Measurements from ENCODE around the gene PAGR1.

DNA sequence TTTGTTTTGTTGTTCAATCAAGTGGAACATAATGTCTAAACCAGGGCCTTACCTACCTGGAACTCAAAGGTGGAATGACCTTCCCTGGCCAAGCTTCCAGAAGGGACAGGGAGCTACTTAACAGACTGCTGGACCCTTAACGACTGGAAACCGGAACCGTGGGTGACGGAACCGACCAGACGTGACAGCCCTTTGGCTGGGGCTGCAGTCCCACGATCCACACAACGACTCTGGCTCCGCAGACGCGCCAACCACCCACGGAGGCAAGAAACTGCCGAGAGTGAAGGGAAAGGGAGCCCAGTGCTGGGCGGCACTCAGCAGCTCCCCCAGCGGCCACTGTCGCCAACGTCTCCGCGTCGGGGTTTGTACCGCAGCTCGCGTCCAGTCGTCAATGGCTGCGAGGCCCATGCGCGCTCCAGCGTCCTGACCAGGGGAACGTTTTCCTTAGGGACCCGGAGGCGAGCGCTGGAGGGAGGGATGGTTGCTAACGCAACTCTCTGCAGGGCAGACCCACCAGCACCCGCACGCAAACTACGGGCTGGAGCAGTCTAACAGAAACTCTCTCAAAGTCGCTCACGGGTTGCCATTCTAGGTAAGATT, 31.0 kb upstream of the PAGR1 start:
- no peak for TF ChIP-seq POLR2A (IDR thresholded peaks at IDR 0.05; ENCODE audit: extremely low read depth, insufficient read length)
- TF ChIP-seq, protein P1, sequence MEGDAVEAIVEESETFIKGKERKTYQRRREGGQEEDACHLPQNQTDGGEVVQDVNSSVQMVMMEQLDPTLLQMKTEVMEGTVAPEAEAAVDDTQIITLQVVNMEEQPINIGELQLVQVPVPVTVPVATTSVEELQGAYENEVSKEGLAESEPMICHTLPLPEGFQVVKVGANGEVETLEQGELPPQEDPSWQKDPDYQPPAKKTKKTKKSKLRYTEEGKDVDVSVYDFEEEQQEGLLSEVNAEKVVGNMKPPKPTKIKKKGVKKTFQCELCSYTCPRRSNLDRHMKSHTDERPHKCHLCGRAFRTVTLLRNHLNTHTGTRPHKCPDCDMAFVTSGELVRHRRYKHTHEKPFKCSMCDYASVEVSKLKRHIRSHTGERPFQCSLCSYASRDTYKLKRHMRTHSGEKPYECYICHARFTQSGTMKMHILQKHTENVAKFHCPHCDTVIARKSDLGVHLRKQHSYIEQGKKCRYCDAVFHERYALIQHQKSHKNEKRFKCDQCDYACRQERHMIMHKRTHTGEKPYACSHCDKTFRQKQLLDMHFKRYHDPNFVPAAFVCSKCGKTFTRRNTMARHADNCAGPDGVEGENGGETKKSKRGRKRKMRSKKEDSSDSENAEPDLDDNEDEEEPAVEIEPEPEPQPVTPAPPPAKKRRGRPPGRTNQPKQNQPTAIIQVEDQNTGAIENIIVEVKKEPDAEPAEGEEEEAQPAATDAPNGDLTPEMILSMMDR (IDR thresholded peaks at IDR 0.05; ENCODE audit: low read depth, low read length), result no peak
